SK-N-SH (cell line): ENCODE measurements around the gene SPDL1. TPM values are rescaled to one million over a fixed set of nuclear protein-coding genes. Genes with fewer than 3 reads are reported as not detected.

ENCODE experiments used
- CTCF ChIA-PET: fragments of 300-600, 350-600 bp; formaldehyde crosslinking; extraction: SDS; loops from one replicate; lab custom pipeline; 2021; lab: Yijun Ruan, JAX
- POLR2A ChIA-PET: fragments of 350-600 bp; sonication (Branson Sonifier 250); formaldehyde crosslinking; extraction: SDS; loops from one replicate; lab custom pipeline; 2020; ENCODE audit warnings: antibody characterized with exemption, inconsistent platforms; lab: Yijun Ruan, JAX
- DNase-seq: peaks from one replicate; pipeline ENCODE4 v3.0.0; 2012
- H2AFZ ChIP-seq: fragments of 200-600 bp; sonication (generic); 2 replicates; pipeline ENCODE4 v1.8.1; 2016; ENCODE audit warnings: antibody characterized with exemption, mild to moderate bottlenecking, low read depth
- H3F3A ChIP-seq: fragments of 200-600 bp; sonication (generic); replicated peaks from 2 replicates; pipeline ENCODE3; 2016; ENCODE audit warnings: antibody characterized with exemption, mild to moderate bottlenecking; ENCODE audit not compliant: insufficient read depth
- H3K27ac ChIP-seq, 2 experiments: fragments of 200-500 bp in 1 of 2; fragments of 200-600 bp in 1 of 2; sonication (Bioruptor generic) in 1 of 2; sonication (generic), shearing (Covaris generic) in 1 of 2; 2 replicates each; pipeline versions ENCODE4 v1.5.1 to v1.6.1; 2014 to 2016; ENCODE audit warnings: low read depth in 2 of 2, inconsistent platforms in 1 of 2, low read length in 1 of 2, mild to moderate bottlenecking in 1 of 2, mixed read lengths in 1 of 2
- H3K27me3 ChIP-seq: fragments of 200-600 bp; sonication (generic), shearing (Covaris generic); 2 replicates; pipeline ENCODE4 v1.6.1; 2016; ENCODE audit warnings: mixed run types; ENCODE audit not compliant: insufficient read depth
- H3K36me3 ChIP-seq, 2 experiments: fragments of 200-500 bp in 1 of 2; fragments of 200-600 bp in 1 of 2; sonication (Bioruptor generic) in 1 of 2; sonication (generic) in 1 of 2; replicated peaks in 1 of 2; 2 replicates each; pipeline versions ENCODE3 to v1.5.1; 2014 to 2016; ENCODE audit warnings: low read length in 1 of 2, mild to moderate bottlenecking in 1 of 2; ENCODE audit not compliant: insufficient read depth in 2 of 2, control insufficient read depth in 1 of 2
- H3K4me1 ChIP-seq, 2 experiments: fragments of 200-500 bp in 1 of 2; fragments of 200-600 bp in 1 of 2; sonication (Bioruptor generic) in 1 of 2; sonication (generic), shearing (Covaris generic) in 1 of 2; 2 replicates each; pipeline versions ENCODE4 v1.5.1 to v1.6.1; 2014 to 2016; ENCODE audit warnings: low read depth in 1 of 2, low read length in 1 of 2, mixed run types in 1 of 2; ENCODE audit not compliant: insufficient read depth in 2 of 2, control insufficient read depth in 1 of 2
- H3K4me2 ChIP-seq: fragments of 200-600 bp; sonication (generic), shearing (Covaris generic); 2 replicates; pipeline ENCODE4 v1.6.1; 2017; ENCODE audit warnings: mixed run types
- H3K4me3 ChIP-seq, 2 experiments: fragments of 200-500 bp in 1 of 2; fragments of 200-600 bp in 1 of 2; sonication (Bioruptor generic) in 1 of 2; sonication (generic), shearing (Covaris generic) in 1 of 2; 2 replicates each; pipeline versions ENCODE4 v1.5.1 to v1.8.1; 2014 to 2016; ENCODE audit warnings: low read depth in 2 of 2, inconsistent platforms in 1 of 2, low read length in 1 of 2, mild to moderate bottlenecking in 1 of 2, mixed read lengths in 1 of 2, moderate library complexity in 1 of 2
- H3K79me2 ChIP-seq: fragments of 200-600 bp; sonication (generic); 2 replicates; pipeline ENCODE4 v1.8.1; 2017; ENCODE audit warnings: mild to moderate bottlenecking; ENCODE audit not compliant: insufficient read depth
- H3K9ac ChIP-seq: fragments of 200-600 bp; sonication (generic); 2 replicates; pipeline ENCODE4 v1.6.1; 2017; ENCODE audit warnings: mixed run types
- H3K9me2 ChIP-seq: fragments of 200-600 bp; sonication (generic); 2 replicates; pipeline ENCODE4 v1.6.1; 2017; ENCODE audit warnings: mixed run types
- H3K9me3 ChIP-seq: fragments of 200-600 bp; sonication (generic); 2 replicates; pipeline ENCODE4 v1.6.1; 2017; ENCODE audit warnings: mixed run types, mild to moderate bottlenecking, moderate library complexity
- H4K20me1 ChIP-seq: fragments of 200-600 bp; sonication (generic); 2 replicates; pipeline ENCODE4 v1.6.1; 2017; ENCODE audit warnings: mild to moderate bottlenecking, mixed run types; ENCODE audit not compliant: insufficient read depth
- CTCF ChIP-seq: fragments of 200-600 bp; sonication (generic); IDR thresholded peaks from 2 replicates; pipeline ENCODE4 v1.6.1; 2017; ENCODE audit warnings: antibody characterized with exemption, mild to moderate bottlenecking, moderate library complexity
- EP300 ChIP-seq, 2 experiments: IDR thresholded peaks; 2 replicates each; pipeline versions ENCODE4 v1.4.0 to v1.6.1; 2012; ENCODE audit warnings: borderline replicate concordance in 1 of 2, low read depth in 1 of 2, low read length in 1 of 2
- EZH2phosphoT487 ChIP-seq: fragments of 200-600 bp; sonication (generic); IDR thresholded peaks from 2 replicates; pipeline ENCODE4 v1.6.1; 2017; ENCODE audit warnings: low read depth, mixed run types, mild to moderate bottlenecking, antibody characterized with exemption, moderate library complexity, borderline replicate concordance
- FOSL2 ChIP-seq: IDR thresholded peaks from 2 replicates; pipeline ENCODE4 v1.4.0; 2012; ENCODE audit warnings: low read depth, mild to moderate bottlenecking, moderate library complexity, borderline replicate concordance
- FOXJ3 ChIP-seq: sonication (generic); formaldehyde crosslinking; IDR thresholded peaks from 2 replicates; pipeline ENCODE4 v1.5.1; 2020; ENCODE audit warnings: mild to moderate bottlenecking, missing genetic modification reagents
- FOXM1 ChIP-seq: IDR thresholded peaks from 2 replicates; pipeline ENCODE4 v1.4.0; 2012; ENCODE audit warnings: low read depth, mild to moderate bottlenecking
- GABPA ChIP-seq: IDR thresholded peaks from 2 replicates; pipeline ENCODE4 v1.4.0; 2012; ENCODE audit warnings: low read depth, mild to moderate bottlenecking
- IRF3 ChIP-seq: fragments of 150-350 bp; IDR thresholded peaks from 2 replicates; pipeline ENCODE4 v1.6.1; 2016; ENCODE audit warnings: mild to moderate bottlenecking, low read depth, low read length
- NRF1 ChIP-seq: IDR thresholded peaks from 2 replicates; pipeline ENCODE4 v1.6.1; 2012; ENCODE audit warnings: low read depth, mild to moderate bottlenecking, low read length
- RCOR1 ChIP-seq: fragments of 150-350 bp; IDR thresholded peaks from 2 replicates; pipeline ENCODE4 v1.6.1; 2017; ENCODE audit warnings: antibody characterized with exemption, low read length
- REST ChIP-seq: IDR thresholded peaks from 2 replicates; pipeline ENCODE4 v1.6.1; 2012; ENCODE audit warnings: mild to moderate bottlenecking, low read depth, low read length, moderate library complexity
- TCF12 ChIP-seq: IDR thresholded peaks from 2 replicates; pipeline ENCODE4 v1.4.0; 2012
- WGBS: methylation state at CpG from one replicate; pipeline ENCODE4 v1.1.6; 2017; ENCODE audit warnings: low lambda C conversion rate; 5-methylcytosine and 5-hydroxymethylcytosine counted together
- polyA plus RNA-seq, 3 experiments: library from polyadenylated mRNA; depleted of rRNA; stranded (reverse); fragments of >200 nt; gene quantifications; 2 replicates each; pipeline ENCODE4 v1.2.3, GENCODE V29; 2012

The SPDL1 gene
- polyA plus RNA-seq, 1 of the 3 experiments (the other 2 are of a cell fraction), result 45.1 TPM

- TF ChIP-seq EZH2phosphoT487 (no peak), CTCF (no peak), EP300 (IDR thresholded peaks at IDR 0.05; ENCODE audit: borderline replicate concordance in 1 of 2, low read depth in 1 of 2, low read length in 1 of 2) (no peak)
These were observed 7.0 kb downstream of the SPDL1 start (continued) for GRCh38 chr5:169590602-169591001.

GRCh38 chr5:169591636-169592035 is 8.1 kb downstream of the SPDL1 start:
- Histone ChIP-seq H3K36me3 (peaks cover 89% of the 10 kb centered on the region in 2 experiments), H3K9me3 (no peaks in the 10 kb centered on the region), H3K27me3 (no peaks in the 10 kb centered on the region), H3K4me3 (no peak overlapping the region), H3K79me2 (peaks cover 95% of the 10 kb centered on the region)
- DNase-seq, result no peak
- POLR2A ChIA-PET, result no interaction called here
- CTCF ChIA-PET, result no interaction called here
- no peak for TF ChIP-seq NRF1
- no peak for TF ChIP-seq REST
- TF ChIP-seq TCF12, result no peak
- TF ChIP-seq FOXJ3 (CRISPR knock-in tag), result no peak
- TF ChIP-seq GABPA, result no peak
- no peak for TF ChIP-seq FOSL2
- TF ChIP-seq IRF3, result no peak
- no peak for TF ChIP-seq RCOR1
- no peak for TF ChIP-seq FOXM1
- TF ChIP-seq, all 33 proteins: peak for 0
- WGBS, result 6% methylated on average over 1 of the region's 1 CpG
- Histone ChIP-seq H3K4me2 (no peak overlapping the region), H4K20me1 (no peaks in the 10 kb centered on the region), H3K27ac (peak overlapping the region in 1 of 2 experiments; percentile 46; a peak in 3 of 4 replicates), H3K9ac (no peak overlapping the region), H2AFZ (no peak overlapping the region), H3F3A (peaks cover 49% of the 10 kb centered on the region), H3K4me1 (peaks cover 0 to 15% of the 10 kb centered on the region in 2 experiments; a peak in 2 of 4 replicates), H3K9me2 (no peaks in the 10 kb centered on the region)
